Stimulated activated CD4-positive, alpha-beta T cell treated with anti-CD3 and anti-CD28 coated beads, Interleukin-2, amount 100 ng/mL, for 24 hours (primary cell): ENCODE data around the gene ZNF280D.

Source experiments
- DNase-seq, 2 donors: peaks; one replicate each; pipeline ENCODE4 v3.0.0-alpha.2; 2020

Gene ZNF280D

GRCh38 chr15:56628893-56629532, 104.3 kb downstream of the ZNF280D start:
- DNase-seq, result no peak

GRCh38 chr15:56619887-56620286, 113.4 kb downstream of the ZNF280D start:
- no peak for DNase-seq

- no peak for DNase-seq
Observed at GRCh38 chr15:56617628-56618027, 115.7 kb downstream of the ZNF280D start.

- no peak for DNase-seq
Observed at GRCh38 chr15:56616551-56616950, 116.8 kb downstream of the ZNF280D start.

GRCh38 chr15:56613811-56614210, 119.5 kb downstream of the ZNF280D start:
- no peak for DNase-seq

- no peak for DNase-seq
Observed at GRCh38 chr15:56608993-56609392, 124.3 kb downstream of the ZNF280D start.

- no peak for DNase-seq
Observed at GRCh38 chr15:56608140-56608778, 125.0 kb downstream of the ZNF280D start.

- DNase-seq, result no peak
Observed at GRCh38 chr15:56602253-56602652, 131.1 kb downstream of the ZNF280D start.

- DNase-seq, result no peak
Observed at GRCh38 chr15:56600380-56600779, 132.9 kb downstream of the ZNF280D start.

- no peak for DNase-seq
Observed at GRCh38 chr15:56598991-56599390, 134.3 kb downstream of the ZNF280D start.

- DNase-seq, result no peak
Observed at GRCh38 chr15:56587686-56588085, 145.6 kb downstream of the ZNF280D start.

GRCh38 chr15:56586206-56586605, 147.1 kb downstream of the ZNF280D start:
- no peak for DNase-seq

- DNase-seq, result no peak
Observed at GRCh38 chr15:56582785-56583184, 150.5 kb downstream of the ZNF280D start.
